HG03060 (cell line): Measurements from ENCODE around the gene PCDHB4.
"Not testable (repeated sequence)": the region's sequence is repeated elsewhere in the genome, so short reads cannot be mapped to it uniquely, and the experiment has no call there.

Source experiments
- ATAC-seq: cut with Tn5 transposase; IDR thresholded peaks from one replicate; pipeline ENCODE4 v1.9.1; 2021; ENCODE audit warnings: low read depth, moderate number of reproducible peaks; ENCODE audit not compliant: unreplicated experiment

Gene PCDHB4

DNA sequence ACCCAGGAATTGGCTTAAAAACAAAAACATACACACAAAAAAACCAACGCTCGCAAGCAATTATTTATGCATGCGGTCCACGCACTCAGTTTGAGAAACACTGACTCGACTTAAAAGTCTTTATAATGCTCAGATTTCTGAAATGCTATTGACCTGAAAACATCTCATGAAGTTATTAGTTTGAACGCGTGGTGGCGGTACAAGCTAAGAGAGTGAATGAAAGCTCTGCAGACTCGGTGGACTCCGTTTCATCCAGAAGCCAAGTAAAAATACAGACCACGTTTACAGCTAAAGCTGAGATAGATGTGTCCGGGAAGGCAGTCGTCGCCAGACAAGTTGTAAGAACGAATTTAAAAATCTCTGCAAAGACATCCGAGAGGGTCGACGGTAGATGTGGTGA lies 28.2 kb downstream of the PCDHB4 start, which contains the start of gene PCDHB6:
Gene PCDHB6 (plus strand): TSS at position 246 of the 400 bp plus-strand sequence. CDS start 201 bp downstream, outside the sequence.
- ATAC-seq, result no peak

GRCh38 chr5:141150224-141150992 lies 28.8 kb downstream of the PCDHB4 start:
- ATAC-seq, result no peak

- ATAC-seq, result no peak
Measured at GRCh38 chr5:141150993-141151325, 29.3 kb downstream of the PCDHB4 start.

- not testable (repeated sequence) for ATAC-seq
Measured at GRCh38 chr5:141151632-141152031, 30.0 kb downstream of the PCDHB4 start.

DNA sequence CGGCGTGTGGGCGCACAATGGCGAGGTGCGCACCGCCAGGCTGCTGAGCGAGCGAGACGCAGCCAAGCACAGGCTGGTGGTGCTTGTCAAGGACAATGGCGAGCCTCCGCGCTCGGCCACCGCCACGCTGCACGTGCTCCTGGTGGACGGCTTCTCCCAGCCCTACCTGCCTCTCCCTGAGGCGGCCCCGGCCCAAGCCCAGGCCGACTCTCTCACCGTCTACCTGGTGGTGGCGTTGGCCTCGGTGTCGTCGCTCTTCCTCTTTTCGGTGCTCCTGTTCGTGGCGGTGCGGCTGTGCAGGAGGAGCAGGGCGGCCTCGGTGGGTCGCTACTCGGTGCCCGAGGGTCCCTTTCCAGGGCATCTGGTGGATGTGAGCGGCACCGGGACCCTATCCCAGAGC lies 30.5 kb downstream of the PCDHB4 start:
- ATAC-seq, result not testable (repeated sequence)

DNA sequence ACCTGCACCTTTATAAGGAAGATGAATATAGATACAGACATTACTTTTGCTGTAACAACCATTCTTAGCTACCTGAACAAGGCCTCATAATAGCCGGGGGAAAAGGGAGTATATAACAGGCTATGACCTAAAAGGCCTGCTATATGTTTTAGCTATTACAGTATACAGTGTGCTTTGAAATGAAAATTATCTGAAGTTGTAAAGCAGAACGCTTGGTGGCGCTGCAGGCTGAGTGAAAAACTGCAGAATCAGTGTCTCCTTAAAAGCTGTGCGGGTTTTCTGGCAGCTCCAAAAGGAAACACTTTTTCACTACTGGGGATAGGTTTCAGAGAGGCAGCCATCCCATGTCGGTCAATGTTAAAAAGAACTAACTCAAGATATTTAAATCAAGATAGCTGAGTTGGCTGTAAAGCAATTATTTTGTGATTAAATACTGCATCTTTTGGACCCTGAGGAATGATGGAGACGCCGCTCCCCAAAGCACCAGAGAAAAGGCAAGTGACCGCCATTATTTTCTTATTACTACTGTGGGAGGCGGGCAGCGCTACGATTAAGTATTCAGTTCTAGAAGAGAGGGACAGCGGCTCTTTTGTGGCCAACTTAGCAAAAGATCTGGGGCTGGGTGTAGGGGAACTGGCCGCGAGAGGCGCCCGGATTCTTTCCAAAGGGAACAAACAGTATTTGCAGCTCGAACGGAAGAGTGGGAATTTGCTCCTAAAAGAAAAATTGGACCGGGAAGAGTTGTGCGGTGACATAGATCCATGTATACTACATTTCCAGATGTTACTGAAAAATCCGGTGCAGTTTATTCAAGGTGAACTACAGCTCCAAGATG lies 34.1 kb downstream of the PCDHB4 start:
- no peak for ATAC-seq

DNA sequence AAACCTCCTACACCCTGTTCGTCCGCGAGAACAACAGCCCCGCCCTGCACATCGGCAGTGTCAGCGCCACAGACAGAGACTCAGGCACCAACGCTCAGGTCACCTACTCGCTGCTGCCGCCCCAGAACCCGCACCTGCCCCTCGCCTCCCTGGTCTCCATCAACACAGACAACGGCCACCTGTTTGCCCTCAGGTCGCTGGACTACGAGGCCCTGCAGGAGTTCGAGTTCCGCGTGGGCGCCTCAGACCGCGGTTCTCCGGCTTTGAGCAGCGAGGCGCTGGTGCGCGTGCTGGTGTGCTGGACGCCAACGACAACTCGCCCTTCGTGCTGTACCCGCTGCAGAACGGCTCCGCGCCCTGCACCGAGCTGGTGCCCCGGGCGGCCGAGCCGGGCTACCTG lies 35.7 kb downstream of the PCDHB4 start:
- ATAC-seq, result not testable (repeated sequence)

DNA sequence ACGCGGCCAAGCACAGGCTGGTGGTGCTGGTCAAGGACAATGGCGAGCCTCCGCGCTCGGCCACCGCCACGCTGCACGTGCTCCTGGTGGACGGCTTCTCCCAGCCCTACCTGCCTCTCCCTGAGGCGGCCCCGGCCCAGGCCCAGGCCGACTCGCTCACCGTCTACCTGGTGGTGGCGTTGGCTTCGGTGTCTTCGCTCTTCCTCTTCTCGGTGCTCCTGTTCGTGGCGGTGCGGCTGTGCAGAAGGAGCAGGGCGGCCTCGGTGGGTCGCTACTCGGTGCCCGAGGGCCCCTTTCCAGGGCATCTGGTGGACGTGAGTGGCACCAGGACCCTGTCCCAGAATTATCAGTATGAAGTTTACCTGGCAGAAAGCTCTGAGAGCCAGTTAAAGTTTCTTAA lies 36.3 kb downstream of the PCDHB4 start:
- not testable (repeated sequence) for ATAC-seq

DNA sequence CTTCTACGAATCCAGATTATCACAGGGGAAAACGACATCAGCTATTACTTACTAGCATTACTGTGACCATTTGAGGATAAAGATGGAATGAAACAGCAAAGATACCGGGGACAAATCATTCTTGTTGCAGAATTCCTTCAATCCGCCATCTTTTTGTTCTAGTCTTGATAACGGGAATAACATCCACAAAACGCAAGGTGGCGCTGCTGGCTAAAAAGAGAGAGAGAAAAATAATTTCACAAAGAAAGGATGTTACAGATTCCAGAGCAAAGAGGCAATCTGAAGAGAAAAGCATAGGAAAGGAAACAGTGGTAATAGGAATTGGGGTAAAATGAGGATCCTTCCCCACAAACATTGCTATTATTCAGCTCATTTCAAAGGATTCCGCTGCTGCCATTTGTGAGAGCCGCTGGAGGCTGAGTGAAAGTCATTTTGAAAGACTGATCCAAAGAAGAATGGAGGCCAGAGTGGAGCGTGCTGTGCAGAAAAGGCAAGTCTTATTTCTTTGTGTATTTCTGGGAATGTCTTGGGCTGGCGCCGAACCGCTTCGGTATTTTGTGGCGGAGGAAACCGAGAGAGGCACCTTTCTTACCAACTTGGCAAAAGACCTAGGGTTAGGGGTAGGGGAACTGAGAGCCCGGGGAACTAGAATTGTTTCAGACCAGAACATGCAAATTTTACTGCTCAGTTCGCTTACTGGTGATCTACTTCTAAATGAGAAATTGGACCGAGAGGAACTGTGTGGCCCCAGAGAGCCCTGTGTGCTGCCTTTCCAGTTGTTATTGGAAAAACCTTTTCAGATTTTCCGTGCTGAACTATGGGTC lies 51.0 kb downstream of the PCDHB4 start, which contains the start of gene PCDHB7:
Gene PCDHB7 (plus strand): TSS at position 264 of the 824 bp plus-strand sequence. CDS start 192 bp downstream, at position 456.
- no peak for ATAC-seq

DNA sequence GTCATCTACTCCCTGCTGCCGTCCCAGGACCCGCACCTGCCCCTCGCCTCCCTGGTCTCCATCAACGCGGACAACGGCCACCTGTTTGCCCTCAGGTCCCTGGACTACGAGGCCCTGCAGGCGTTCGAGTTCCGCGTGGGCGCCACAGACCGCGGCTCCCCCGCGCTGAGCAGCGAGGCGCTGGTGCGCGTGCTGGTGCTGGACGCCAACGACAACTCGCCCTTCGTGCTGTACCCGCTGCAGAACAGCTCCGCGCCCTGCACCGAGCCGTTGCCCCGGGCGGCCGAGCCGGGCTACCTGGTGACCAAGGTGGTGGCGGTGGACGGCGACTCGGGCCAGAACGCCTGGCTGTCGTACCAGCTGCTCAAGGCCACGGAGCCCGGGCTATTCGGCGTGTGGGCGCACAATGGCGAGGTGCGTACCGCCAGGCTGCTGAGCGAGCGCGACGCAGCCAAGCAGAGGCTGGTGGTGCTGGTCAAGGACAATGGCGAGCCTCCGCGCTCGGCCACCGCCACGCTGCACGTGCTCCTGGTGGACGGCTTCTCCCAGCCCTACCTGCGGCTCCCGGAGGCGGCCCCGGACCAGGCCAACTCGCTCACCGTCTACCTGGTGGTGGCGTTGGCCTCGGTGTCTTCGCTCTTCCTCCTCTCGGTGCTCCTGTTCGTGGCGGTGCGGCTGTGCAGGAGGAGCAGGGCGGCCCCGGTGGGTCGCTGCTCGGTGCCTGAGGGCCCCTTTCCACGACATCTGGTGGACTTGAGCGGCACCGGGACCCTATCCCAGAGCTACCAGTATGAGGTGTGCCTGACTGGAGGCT lies 52.9 kb downstream of the PCDHB4 start:
- ATAC-seq, result not testable (repeated sequence)
